ENCODE data around the gene CDH4. TPM values are rescaled to one million over a fixed set of nuclear protein-coding genes. Genes with fewer than 3 reads are reported as not detected.

CDH4 gene
- total RNA-seq, 6 experiments from 2014 or later, result 5.8 to 12.8 (median 10.9) TPM

DNA sequence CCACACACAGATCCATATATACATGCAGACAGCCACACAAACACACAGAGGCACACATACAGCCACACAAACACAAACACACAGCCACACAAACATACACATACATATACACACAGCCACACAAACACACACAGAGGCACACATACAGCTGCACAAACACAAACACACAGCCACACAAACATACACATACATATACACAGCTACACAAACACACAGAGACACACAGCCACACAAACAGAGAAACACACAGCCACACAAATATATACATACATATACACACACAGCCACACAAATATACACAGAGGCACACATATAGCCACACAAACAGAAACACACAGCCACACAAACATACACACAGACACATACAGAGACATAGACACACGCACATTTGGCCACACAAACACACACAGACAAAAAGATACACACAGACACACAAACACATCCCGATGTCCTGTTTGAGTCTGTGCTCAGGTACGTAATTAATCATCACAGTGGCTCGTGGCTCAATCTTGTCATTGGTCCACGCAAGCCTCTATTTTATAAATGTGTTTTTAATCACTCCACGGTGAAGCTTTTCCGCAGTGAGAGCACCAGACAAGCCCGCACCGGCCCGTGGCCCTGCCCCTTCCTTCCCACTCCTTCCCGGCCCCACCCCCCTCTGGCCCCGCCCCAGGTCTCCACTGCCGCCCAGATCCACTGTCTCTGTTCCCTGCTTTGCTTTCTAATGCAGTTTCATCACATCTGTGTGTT lies 135.3 kb downstream of the CDH4 start:
- Mint-ChIP-seq H3K4me1 (ENCODE audit: low read depth) (peaks cover 13% of the 10 kb centered on the region; the same call in 1 of the 2 replicates), H3K9me3 (peaks cover 22% of the 10 kb centered on the region), H3K27ac (peak overlapping the region; percentile 30; the same call in 1 of the 2 replicates), H3K27me3 (ENCODE audit: insufficient read depth) (peaks cover 3% of the 10 kb centered on the region; the same call in 1 of the 2 replicates), H3K4me3 (peak overlapping the region; percentile 70), H3K36me3 (ENCODE audit: low read depth) (peaks cover 7% of the 10 kb centered on the region; the same call in 1 of the 2 replicates)
- no peak for TF ChIP-seq CTCF (IDR thresholded peaks at IDR 0.05)
- DNase-seq, result peak; percentile 20

DNA sequence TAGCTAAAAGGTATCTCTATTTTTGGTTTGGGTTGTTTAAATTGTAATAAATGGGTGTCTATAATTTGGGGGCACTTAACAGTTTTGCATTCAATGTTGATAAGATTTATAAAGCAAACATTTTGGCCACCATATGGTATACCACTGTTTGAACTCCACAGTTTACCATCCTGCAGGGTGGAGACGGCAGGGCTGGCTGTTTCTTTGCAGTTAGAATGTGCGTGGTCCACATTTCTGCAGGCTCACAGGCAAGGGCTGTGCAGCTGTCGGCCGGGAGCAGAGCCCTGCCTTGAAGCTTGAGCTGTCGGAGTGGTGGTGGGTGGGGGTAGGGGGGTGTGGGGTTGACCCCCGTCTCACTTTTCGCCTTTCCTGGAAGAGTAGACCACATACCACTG lies 135.9 kb downstream of the CDH4 start:
- H3K36me3 Mint-ChIP-seq (ENCODE audit: low read depth), result peaks cover 7% of the 10 kb centered on the region; the same call in 1 of the 2 replicates
- peaks cover 3% of the 10 kb centered on the region for H3K27me3 Mint-ChIP-seq (ENCODE audit: insufficient read depth)
- H3K27ac Mint-ChIP-seq, result no peak overlapping the region
- no peak for TF ChIP-seq CTCF (IDR thresholded peaks at IDR 0.05)
- H3K4me3 Mint-ChIP-seq, result peak overlapping the region; percentile 70; the same call in 1 of the 2 replicates
- DNase-seq, result no peak
- H3K9me3 Mint-ChIP-seq, result peaks cover 26% of the 10 kb centered on the region
- peaks cover 13% of the 10 kb centered on the region; the same call in 1 of the 2 replicates for H3K4me1 Mint-ChIP-seq (ENCODE audit: low read depth)

DNA sequence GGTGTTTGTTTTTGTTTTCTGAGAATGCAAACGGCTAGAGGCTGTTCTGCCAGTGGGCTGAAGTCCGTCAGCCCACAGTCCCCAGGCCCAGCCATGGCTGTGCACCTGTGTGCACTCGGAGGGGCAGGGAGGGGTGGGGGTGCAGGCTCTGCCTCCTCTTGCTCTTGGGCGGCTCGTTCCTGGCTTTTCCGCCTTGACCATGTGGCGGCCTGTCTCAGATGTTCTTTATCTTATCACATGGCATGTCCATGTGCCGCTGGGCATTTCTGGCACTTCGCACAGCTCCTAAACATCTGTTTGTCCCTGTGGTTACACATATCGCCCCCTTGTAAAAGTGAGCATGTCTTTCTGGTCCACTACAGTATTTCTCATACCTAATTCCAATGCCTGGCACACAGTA lies 137.0 kb downstream of the CDH4 start:
- Mint-ChIP-seq H3K9me3 (peaks cover 26% of the 10 kb centered on the region), H3K36me3 (ENCODE audit: low read depth) (peaks cover 7% of the 10 kb centered on the region; the same call in 1 of the 2 replicates), H3K27ac (no peak overlapping the region), H3K4me1 (ENCODE audit: low read depth) (peaks cover 13% of the 10 kb centered on the region; the same call in 1 of the 2 replicates), H3K4me3 (no peak overlapping the region), H3K27me3 (ENCODE audit: insufficient read depth) (peaks cover 3% of the 10 kb centered on the region)
- no peak for DNase-seq
- TF ChIP-seq CTCF (IDR thresholded peaks at IDR 0.05), result no peak

- no peak overlapping the region for H3K27ac Mint-ChIP-seq
- DNase-seq, result no peak
- peaks cover 3% of the 10 kb centered on the region for H3K27me3 Mint-ChIP-seq (ENCODE audit: insufficient read depth)
- H3K4me1 Mint-ChIP-seq (ENCODE audit: low read depth), result peaks cover 13% of the 10 kb centered on the region; the same call in 1 of the 2 replicates
- peaks cover 23% of the 10 kb centered on the region for H3K9me3 Mint-ChIP-seq
- no peak overlapping the region for H3K4me3 Mint-ChIP-seq
- H3K36me3 Mint-ChIP-seq (ENCODE audit: low read depth), result peaks cover 7% of the 10 kb centered on the region; the same call in 1 of the 2 replicates
- TF ChIP-seq CTCF (IDR thresholded peaks at IDR 0.05), result no peak
Observed at GRCh38 chr20:61391185-61391584, 139.1 kb downstream of the CDH4 start.

DNA sequence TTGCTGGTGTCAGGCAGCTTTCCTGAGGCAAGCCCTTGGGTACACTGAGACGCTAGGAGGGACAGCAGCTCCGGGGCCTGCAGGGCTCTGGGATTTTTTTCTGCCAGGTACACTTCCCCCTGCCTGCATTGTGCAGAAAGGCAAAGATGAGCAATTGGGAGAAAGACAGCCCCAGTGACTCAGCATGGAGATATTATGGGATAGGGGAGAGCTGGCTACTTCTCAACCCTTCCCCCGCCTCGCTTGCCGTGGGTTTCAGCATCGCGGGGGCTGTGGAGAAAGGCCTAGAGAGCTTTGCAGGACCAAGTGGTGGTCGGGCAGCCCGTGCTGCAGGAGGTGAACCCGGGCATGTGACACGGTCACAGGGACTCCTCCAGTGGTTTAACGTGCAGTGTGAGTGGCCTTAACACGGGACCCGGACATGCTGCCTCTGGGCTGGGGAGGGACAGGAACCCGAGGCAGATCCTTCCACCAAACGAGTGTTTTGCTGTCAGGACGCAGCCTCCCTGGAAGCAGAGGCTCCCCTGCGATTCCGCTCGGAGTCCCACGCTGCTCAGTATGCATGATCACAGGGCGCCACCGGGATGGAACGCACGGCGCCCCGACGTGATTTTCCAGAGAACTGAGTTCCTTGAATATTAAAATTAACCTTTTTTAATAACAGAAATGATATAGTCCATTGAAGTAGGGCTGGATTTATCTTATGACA lies 139.9 kb downstream of the CDH4 start:
- Mint-ChIP-seq H3K9me3 (peaks cover 23% of the 10 kb centered on the region), H3K27me3 (ENCODE audit: insufficient read depth) (peaks cover 3% of the 10 kb centered on the region), H3K36me3 (ENCODE audit: low read depth) (peaks cover 7% of the 10 kb centered on the region; the same call in 1 of the 2 replicates), H3K4me3 (no peak overlapping the region), H3K27ac (no peak overlapping the region), H3K4me1 (ENCODE audit: low read depth) (peaks cover 13% of the 10 kb centered on the region; the same call in 1 of the 2 replicates)
- no peak for DNase-seq
- no peak for TF ChIP-seq CTCF (IDR thresholded peaks at IDR 0.05)
